Endothelial cell (in vitro differentiated cells): Measurements from ENCODE around the gene FEZ2. TPM values are rescaled to one million over a fixed set of nuclear protein-coding genes. Genes with fewer than 3 reads are reported as not detected.

ENCODE experiments used
- DNase-seq: peaks from one replicate; pipeline ENCODE4 v3.0.0; 2021; ENCODE audit warnings: low spot score
- H3K27ac Mint-ChIP-seq: one replicate; pipeline ENCODE4 v1.8.0; 2021; ENCODE audit warnings: mixed read lengths, inconsistent platforms; ENCODE audit not compliant: unreplicated experiment
- H3K27me3 Mint-ChIP-seq: one replicate; pipeline ENCODE4 v1.8.0; 2021; ENCODE audit warnings: mild to moderate bottlenecking, moderate library complexity, mixed read lengths, inconsistent platforms; ENCODE audit not compliant: unreplicated experiment
- H3K36me3 Mint-ChIP-seq: one replicate; pipeline ENCODE4 v1.8.0; 2021; ENCODE audit warnings: mild to moderate bottlenecking, low read depth, mixed read lengths, inconsistent platforms; ENCODE audit not compliant: unreplicated experiment
- H3K4me1 Mint-ChIP-seq: one replicate; pipeline ENCODE4 v1.8.0; 2021; ENCODE audit warnings: mild to moderate bottlenecking, mixed read lengths, inconsistent platforms; ENCODE audit not compliant: unreplicated experiment
- H3K4me3 Mint-ChIP-seq: one replicate; pipeline ENCODE4 v1.8.0; 2021; ENCODE audit warnings: mild to moderate bottlenecking, mixed read lengths, inconsistent platforms; ENCODE audit not compliant: unreplicated experiment
- H3K9me3 Mint-ChIP-seq: one replicate; pipeline ENCODE4 v1.8.0; 2021; ENCODE audit warnings: mixed read lengths, inconsistent platforms; ENCODE audit not compliant: unreplicated experiment
- total RNA-seq: library from RNA; stranded (reverse); fragmentation: NEBNext Ultra II Directional; extraction: Animal tissue kit (Norgen Biotek cat#: 25700); gene quantifications from one replicate; pipeline ENCODE4 v1.2.1, GENCODE V29; 2021; ENCODE audit not compliant: unreplicated experiment
- TF ChIP-seq, protein P1 (sequence below): fragments of 200-600 bp; sonication (generic); IDR thresholded peaks from one replicate; pipeline ENCODE4 v1.5.0; 2021; ENCODE audit warnings: antibody characterized with exemption; ENCODE audit not compliant: unreplicated experiment

The FEZ2 gene
- total RNA-seq, 1 donor from 2014 or later = 40.8 TPM

DNA sequence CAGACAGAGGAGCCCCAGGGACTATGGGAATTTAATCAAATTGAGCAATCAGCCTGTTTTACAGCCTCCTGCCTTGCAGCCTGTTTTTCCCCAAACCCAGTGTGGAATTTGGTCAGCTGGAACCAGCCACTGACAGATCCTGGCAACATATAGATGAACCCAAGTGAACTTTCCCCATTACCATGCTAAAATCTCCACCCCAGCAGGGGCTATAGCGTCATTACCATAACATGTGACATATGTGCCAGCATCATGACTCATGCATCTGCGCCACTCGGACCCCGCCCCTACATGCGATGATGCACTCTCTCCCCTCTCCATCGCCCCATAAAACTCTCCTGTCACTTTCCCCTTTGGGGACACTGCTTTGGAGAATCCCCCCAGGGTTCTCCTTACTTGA is 17.3 kb upstream of the FEZ2 start:
- TF ChIP-seq, protein P1, sequence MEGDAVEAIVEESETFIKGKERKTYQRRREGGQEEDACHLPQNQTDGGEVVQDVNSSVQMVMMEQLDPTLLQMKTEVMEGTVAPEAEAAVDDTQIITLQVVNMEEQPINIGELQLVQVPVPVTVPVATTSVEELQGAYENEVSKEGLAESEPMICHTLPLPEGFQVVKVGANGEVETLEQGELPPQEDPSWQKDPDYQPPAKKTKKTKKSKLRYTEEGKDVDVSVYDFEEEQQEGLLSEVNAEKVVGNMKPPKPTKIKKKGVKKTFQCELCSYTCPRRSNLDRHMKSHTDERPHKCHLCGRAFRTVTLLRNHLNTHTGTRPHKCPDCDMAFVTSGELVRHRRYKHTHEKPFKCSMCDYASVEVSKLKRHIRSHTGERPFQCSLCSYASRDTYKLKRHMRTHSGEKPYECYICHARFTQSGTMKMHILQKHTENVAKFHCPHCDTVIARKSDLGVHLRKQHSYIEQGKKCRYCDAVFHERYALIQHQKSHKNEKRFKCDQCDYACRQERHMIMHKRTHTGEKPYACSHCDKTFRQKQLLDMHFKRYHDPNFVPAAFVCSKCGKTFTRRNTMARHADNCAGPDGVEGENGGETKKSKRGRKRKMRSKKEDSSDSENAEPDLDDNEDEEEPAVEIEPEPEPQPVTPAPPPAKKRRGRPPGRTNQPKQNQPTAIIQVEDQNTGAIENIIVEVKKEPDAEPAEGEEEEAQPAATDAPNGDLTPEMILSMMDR = no peak
- peaks cover 1% of the 10 kb centered on the region for H3K27me3 Mint-ChIP-seq
- no peaks in the 10 kb centered on the region for H3K9me3 Mint-ChIP-seq
- peaks cover 4% of the 10 kb centered on the region for H3K4me1 Mint-ChIP-seq
- no peak for DNase-seq
- H3K36me3 Mint-ChIP-seq = no peaks in the 10 kb centered on the region
- H3K4me3 Mint-ChIP-seq = no peak overlapping the region
- H3K27ac Mint-ChIP-seq = no peak overlapping the region

DNA sequence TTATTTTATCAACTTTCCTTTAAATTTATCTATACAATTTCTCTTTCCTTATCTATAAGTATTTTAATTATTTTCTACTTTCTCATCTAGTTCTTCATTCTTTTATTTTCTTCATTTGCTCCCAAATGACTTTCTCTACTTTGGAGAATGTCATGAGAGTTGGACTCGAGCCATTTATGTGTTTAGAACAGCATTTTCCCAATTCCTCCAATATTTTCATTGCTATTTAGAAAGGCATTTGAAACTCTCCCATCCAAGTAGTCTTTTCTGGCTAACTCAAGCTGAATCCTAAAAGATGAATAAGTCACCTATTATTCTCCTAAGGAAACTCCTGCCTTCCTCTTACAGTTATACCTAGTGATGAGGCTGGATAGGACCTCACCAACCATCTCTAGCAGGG is 15.8 kb upstream of the FEZ2 start:
- no peaks in the 10 kb centered on the region for H3K9me3 Mint-ChIP-seq
- TF ChIP-seq, protein P1 = no peak
- no peak for DNase-seq
- H3K4me1 Mint-ChIP-seq = peaks cover 4% of the 10 kb centered on the region
- no peak overlapping the region for H3K4me3 Mint-ChIP-seq
- no peak overlapping the region for H3K27ac Mint-ChIP-seq
- peaks cover 1% of the 10 kb centered on the region for H3K27me3 Mint-ChIP-seq
- no peaks in the 10 kb centered on the region for H3K36me3 Mint-ChIP-seq

DNA sequence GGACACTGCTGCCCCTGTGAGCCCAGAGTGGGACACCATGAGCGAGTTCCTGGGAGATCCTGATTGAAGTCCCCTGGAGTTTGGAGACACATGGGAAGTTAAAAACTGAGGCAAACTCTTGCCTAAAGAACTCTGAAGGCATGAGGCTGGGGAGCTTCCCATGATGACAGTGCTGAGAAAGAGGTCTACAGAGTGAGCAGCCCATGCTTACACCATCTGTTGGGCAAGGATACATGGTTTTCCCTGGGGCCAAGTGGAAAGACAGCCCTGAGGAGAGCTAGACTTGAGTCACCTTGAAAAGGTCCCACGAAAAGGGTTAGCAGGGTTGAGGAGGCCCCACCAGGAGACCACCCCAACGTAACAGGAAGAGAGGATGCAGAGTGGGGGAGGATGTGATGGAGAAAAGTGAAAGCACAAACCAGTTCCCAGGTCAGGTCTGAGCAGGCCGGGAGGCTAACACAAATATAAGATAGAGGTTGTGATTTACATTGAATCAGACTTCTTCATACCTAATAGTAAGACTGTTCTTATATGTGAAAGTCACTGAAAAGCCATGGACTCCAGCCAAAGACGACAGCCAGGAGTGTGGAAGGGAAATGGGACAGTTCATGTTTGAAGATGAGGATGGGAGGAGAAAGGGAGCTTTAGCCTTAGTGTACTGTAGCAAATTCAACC is 13.5 kb upstream of the FEZ2 start:
- Mint-ChIP-seq H3K4me3 (no peak overlapping the region), H3K27ac (no peak overlapping the region), H3K4me1 (peaks cover 6% of the 10 kb centered on the region), H3K27me3 (peaks cover 1% of the 10 kb centered on the region), H3K9me3 (no peaks in the 10 kb centered on the region), H3K36me3 (no peaks in the 10 kb centered on the region)
- TF ChIP-seq, protein P1 = no peak
- no peak for DNase-seq

DNA sequence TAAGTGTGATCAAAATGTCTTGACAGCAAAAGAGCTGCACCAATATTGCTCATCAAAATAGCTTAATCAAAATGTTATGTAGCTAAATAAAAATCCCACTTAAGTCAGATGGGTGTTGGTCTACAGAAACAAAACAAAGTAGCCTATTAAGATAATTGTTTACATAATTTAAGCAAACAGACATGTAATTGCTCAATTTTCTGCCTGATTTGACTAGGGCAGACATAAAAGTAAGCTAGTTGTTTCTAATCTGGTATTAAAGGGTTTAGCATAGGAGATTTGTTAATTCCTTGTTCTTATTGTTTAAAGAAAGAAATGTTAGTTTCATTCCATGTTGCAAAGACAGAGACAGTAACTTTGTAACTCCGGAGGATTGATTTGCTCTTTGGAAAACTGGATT is 11.5 kb upstream of the FEZ2 start:
- no peak for DNase-seq
- H3K4me3 Mint-ChIP-seq = no peak overlapping the region
- peaks cover 1% of the 10 kb centered on the region for H3K27me3 Mint-ChIP-seq
- H3K36me3 Mint-ChIP-seq = no peaks in the 10 kb centered on the region
- TF ChIP-seq, protein P1 = no peak
- H3K9me3 Mint-ChIP-seq = no peaks in the 10 kb centered on the region
- no peak overlapping the region for H3K27ac Mint-ChIP-seq
- peaks cover 3% of the 10 kb centered on the region for H3K4me1 Mint-ChIP-seq

DNA sequence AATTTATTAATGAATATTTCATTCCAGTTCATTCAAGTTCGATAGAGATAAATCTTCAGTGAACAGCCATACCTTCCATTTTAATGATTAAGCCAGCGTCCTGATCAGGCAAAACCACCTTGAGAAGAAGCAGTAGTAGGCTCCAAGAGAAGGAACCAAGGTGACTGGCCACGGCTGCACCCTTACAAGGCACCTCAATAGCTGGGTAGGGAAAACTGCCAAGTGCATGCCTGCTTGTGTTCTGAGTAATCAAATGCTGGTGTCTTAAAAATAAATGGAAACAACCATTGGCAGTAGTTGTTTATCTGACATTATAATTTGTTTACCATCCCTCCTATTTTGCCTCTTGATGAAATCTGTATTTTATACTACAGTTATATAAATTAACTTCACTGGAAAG is 10.0 kb upstream of the FEZ2 start:
- H3K4me1 Mint-ChIP-seq = peaks cover 3% of the 10 kb centered on the region
- TF ChIP-seq, protein P1 = no peak
- H3K4me3 Mint-ChIP-seq = no peak overlapping the region
- no peaks in the 10 kb centered on the region for H3K36me3 Mint-ChIP-seq
- no peak for DNase-seq
- H3K27me3 Mint-ChIP-seq = peaks cover 4% of the 10 kb centered on the region
- H3K9me3 Mint-ChIP-seq = no peaks in the 10 kb centered on the region
- H3K27ac Mint-ChIP-seq = no peak overlapping the region
